ENCODE results near the gene C11orf86. TPM values are rescaled to one million over a fixed set of nuclear protein-coding genes. Genes with fewer than 3 reads are reported as not detected.

Gene C11orf86
- total RNA-seq, 4 donors from 2014 or later = not detected

- TF ChIP-seq CTCF (IDR thresholded peaks at IDR 0.05; ENCODE audit: low read depth) = no peak
Measured at GRCh38 chr11:67024966-67025365, 49.9 kb downstream of the C11orf86 start.

DNA sequence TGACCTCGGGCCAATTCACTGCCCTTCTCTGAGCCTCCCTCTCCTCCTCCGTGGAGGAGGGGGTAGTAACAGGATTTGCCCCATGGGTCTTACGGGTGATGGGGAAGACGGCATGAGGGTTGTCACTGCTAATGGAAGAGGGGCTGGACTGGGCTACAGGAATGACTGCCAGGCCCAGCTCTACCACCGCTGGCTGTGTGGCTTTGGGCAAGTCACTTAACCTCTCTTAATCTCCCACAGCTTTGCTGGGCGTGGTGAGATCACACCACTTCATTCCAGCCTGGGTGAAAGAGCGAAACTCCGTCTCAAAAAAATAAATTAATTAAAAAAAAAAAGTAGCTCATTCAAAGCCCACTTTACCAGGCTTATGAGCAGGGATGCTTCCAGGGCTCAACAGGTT, 50.6 kb downstream of the C11orf86 start:
- no peak for TF ChIP-seq CTCF (IDR thresholded peaks at IDR 0.05; ENCODE audit: low read depth)

Small RNAs within 50 kb of the gene (small RNA-seq; reads per million reads assigned to genes)
- not detected for gene MIR3163

Other genes starting within 250 kb of the C11orf86 start
- gene SPTBN2, start 246.1 kb upstream of the C11orf86 start, total RNA-seq = 10 to 100 TPM in 1 of 4 donors, 1 to 10 TPM in 3; 1.9 to 15.3 (median 5.2) TPM
- 10 to 100 TPM in 3 of 4 donors, 1 to 10 TPM in 1; 8.8 to 13.4 (median 11.7) TPM for gene RCE1, start 131.9 kb upstream of the C11orf86 start, total RNA-seq
- 10 to 100 TPM in 2 of 4 donors, 1 to 10 TPM in 2; 6.8 to 21.5 (median 9.8) TPM for gene LRFN4, start 118.2 kb upstream of the C11orf86 start, total RNA-seq
- 100 to 1,000 TPM; 154 to 535 (median 195) TPM for gene PC, start 16.9 kb upstream of the C11orf86 start, total RNA-seq
- gene SYT12, start 47.8 kb downstream of the C11orf86 start, total RNA-seq = under 1 TPM; 0.16 to 0.44 (median 0.36) TPM
- 10 to 100 TPM in 2 of 4 donors, 1 to 10 TPM in 2; 8.6 to 21.4 (median 13.9) TPM for gene RHOD, start 81.5 kb downstream of the C11orf86 start, total RNA-seq
- gene KDM2A, start 144.0 kb downstream of the C11orf86 start, total RNA-seq = 100 to 1,000 TPM in 1 of 4 donors, 10 to 100 TPM in 3; 52.2 to 104 (median 75.7) TPM